ENCODE data around the gene PRKCQ.
"Not testable (repeated sequence)": the region's sequence is repeated elsewhere in the genome, so short reads cannot be mapped to it uniquely, and the experiment has no call there.

The PRKCQ gene

DNA sequence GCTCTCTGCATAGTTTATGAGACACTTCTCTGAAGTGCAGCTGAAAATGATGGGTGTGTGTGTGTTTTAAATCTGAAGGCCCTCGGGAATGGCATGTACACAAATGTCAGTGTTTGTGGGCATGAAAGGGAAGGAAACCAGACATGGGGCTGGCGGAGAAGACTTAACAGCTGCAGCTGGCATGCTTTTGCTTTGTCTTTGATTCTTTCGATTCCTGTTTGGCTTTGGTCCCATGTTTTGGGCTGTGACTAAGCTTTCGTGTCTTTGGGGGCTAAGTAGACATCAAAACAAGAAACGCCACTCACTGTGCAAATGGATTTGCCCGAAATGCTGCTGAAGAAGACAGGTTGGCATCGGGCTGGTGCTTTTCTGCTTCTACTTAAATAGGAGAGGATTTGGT lies 198.0 kb downstream of the PRKCQ start:
- DNase-seq, result no peak

DNA sequence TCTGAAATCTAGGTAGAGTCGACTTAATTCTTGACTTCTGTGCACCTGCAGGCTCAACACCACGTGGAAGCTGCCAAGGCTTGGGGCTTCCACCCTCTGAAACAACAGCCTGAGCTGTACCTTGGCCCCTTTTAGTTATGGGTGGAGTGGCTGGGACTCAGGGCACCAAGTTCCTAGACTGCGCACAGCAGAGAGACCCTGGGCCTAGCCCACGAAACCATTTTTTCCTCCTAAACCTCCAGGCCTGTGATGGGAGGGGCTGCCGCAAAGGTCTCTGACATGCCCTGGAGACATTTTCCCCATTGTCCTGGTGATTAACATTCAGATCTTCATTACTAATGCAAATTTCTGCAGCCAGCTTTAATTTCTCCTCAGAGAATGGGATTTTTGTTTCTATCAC lies 199.6 kb downstream of the PRKCQ start:
- DNase-seq, result not testable (repeated sequence)

DNA sequence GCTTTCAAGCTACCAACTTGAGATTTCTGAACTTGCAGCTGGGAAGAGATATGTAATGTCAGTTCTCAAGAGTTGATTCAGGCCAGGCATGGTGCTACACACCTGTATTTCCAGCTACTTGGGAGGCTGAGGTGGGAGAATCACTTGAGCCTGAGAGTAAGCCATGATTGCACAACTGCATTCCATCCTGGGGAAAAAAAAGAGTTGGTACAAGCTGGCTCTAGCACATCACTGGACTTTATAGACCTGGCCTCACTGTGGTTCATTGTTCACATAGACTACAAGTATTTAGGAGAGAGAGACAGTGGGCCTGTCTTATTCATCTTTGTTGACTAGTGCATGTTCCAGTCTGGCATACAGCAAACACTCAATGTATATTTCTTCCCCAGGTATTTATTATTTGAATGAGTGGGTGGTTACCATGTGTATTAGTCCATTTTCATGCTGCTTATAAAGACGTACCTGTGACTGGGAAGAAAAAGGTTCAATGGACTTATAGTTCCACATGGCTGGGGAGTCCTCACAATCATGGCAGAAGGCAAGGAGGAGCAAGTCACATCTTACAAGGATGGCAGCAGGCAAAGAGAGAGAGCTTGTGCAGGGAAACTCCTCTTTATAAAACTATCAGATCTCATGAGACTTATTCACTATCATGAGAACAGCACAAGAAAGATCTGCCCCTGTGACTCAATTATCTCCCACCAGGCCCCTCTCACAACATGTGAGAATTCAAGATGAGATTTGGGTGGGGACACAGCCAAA lies 200.9 kb downstream of the PRKCQ start:
- DNase-seq, result no peak

Measured in activated gamma-delta T cell (primary cell).